Lung microvascular endothelial cell (primary cell): ENCODE data around the gene USP12. TPM values are rescaled to one million over a fixed set of nuclear protein-coding genes. Genes with fewer than 3 reads are reported as not detected.

ENCODE experiments used
- DNase-seq, 2 donors: peaks; one replicate each; pipeline versions ENCODE4 v3.0.0 to v3.0.0-alpha.2; 2010; ENCODE audit warnings: low read depth in 2 of 2
- total RNA-seq: library from RNA; depleted of rRNA; stranded (reverse); fragments of >200 nt; gene quantifications from 2 replicates; pipeline ENCODE4 v1.2.1, GENCODE V29; 2014

The USP12 gene
- total RNA-seq, 1 donor from 2014 or later: 27.8 TPM

GRCh38 chr13:27037171-27037570 is 134.4 kb downstream of the USP12 start:
- no peak for DNase-seq

GRCh38 chr13:27036236-27036981 is 135.2 kb downstream of the USP12 start:
- DNase-seq: no peak

- DNase-seq: peak in 1 of 2 donors; percentile 40
Measured at GRCh38 chr13:27035892-27036235, 135.7 kb downstream of the USP12 start.

GRCh38 chr13:27034678-27035111 is 136.9 kb downstream of the USP12 start:
- DNase-seq: peak in 1 of 2 donors; percentile 25

GRCh38 chr13:27028683-27029480 is 142.7 kb downstream of the USP12 start:
- no peak for DNase-seq

- DNase-seq: no peak
Measured at GRCh38 chr13:27027086-27027667, 144.4 kb downstream of the USP12 start.

GRCh38 chr13:27026396-27026795 is 145.2 kb downstream of the USP12 start:
- no peak for DNase-seq

- DNase-seq: no peak
Measured at GRCh38 chr13:27024776-27025492, 146.7 kb downstream of the USP12 start.

GRCh38 chr13:27024074-27024461 is 147.5 kb downstream of the USP12 start:
- DNase-seq: no peak

GRCh38 chr13:27023385-27024073 is 148.1 kb downstream of the USP12 start:
- DNase-seq: no peak

GRCh38 chr13:27022571-27023311 is 148.9 kb downstream of the USP12 start:
- no peak for DNase-seq

- DNase-seq: no peak
Measured at GRCh38 chr13:27020415-27020814, 151.2 kb downstream of the USP12 start.

GRCh38 chr13:27018882-27019281 is 152.7 kb downstream of the USP12 start:
- DNase-seq: no peak

- DNase-seq: no peak
Measured at GRCh38 chr13:27018344-27018861, 153.2 kb downstream of the USP12 start.

- DNase-seq: no peak
Measured at GRCh38 chr13:27016875-27017274, 154.7 kb downstream of the USP12 start.

Other genes with a start within 250 kb of the USP12 start
- gene RPL21, start 79.7 kb upstream of the USP12 start, total RNA-seq: 621 and 659 TPM in 2 replicates
- gene RASL11A, start 99.0 kb upstream of the USP12 start, total RNA-seq: 1.7 and 2.0 TPM in 2 replicates